ENCODE measurements around the gene MC5R. TPM values are rescaled to one million over a fixed set of nuclear protein-coding genes. Genes with fewer than 3 reads are reported as not detected.

MC5R gene
- total and polyA plus RNA-seq, 9 donors: 0.79 to 7.3 (median 2.6) TPM

Other genes with a start within 250 kb of the MC5R start
- gene FAM210A, start 97.6 kb upstream of the MC5R start, total RNA-seq: 28.8 TPM
- 10 to 100 TPM; 20.9 to 30.3 (median 23.8) TPM for gene FAM210A, start 97.6 kb upstream of the MC5R start, polyA plus RNA-seq (ENCODE audit: insufficient read depth in 1 of 8, insufficient read length in 8 of 8, low replicate concordance in 1 of 8)
- 31.4 TPM for gene RNMT, start 97.5 kb upstream of the MC5R start, total RNA-seq
- 10 to 100 TPM; 30.4 to 41.8 (median 33.5) TPM for gene RNMT, start 97.5 kb upstream of the MC5R start, polyA plus RNA-seq (ENCODE audit: insufficient read depth in 1 of 8, insufficient read length in 8 of 8, low replicate concordance in 1 of 8)
- gene MC2R, start 91.4 kb downstream of the MC5R start, total RNA-seq: 0.18 TPM
- under 1 TPM in 7 of 8 donors, not detected in 1; 0.05 to 0.83 (median 0.18) TPM for gene MC2R, start 91.4 kb downstream of the MC5R start, polyA plus RNA-seq (ENCODE audit: insufficient read depth in 1 of 8, insufficient read length in 8 of 8, low replicate concordance in 1 of 8)

All from muscle of leg (tissue), 9 donors.